Mesendoderm (in vitro differentiated cells): ENCODE measurements around the gene RABEP2. TPM values are rescaled to one million over a fixed set of nuclear protein-coding genes. Genes with fewer than 3 reads are reported as not detected.
A peak's percentile ranks its signal among the peaks of the same experiment; 100 is the strongest.

ENCODE experiments used
- DNase-seq: peaks from one replicate; pipeline ENCODE4 v3.0.0; 2013
- H2AK5ac ChIP-seq: 2 replicates; pipeline ENCODE4 v1.6.1; 2013; ENCODE audit warnings: low read length, inconsistent platforms
- H2BK120ac ChIP-seq: 2 replicates; pipeline ENCODE4 v1.6.1; 2013; ENCODE audit warnings: low read depth, mild to moderate bottlenecking, low read length, moderate library complexity, mixed read lengths
- H2BK15ac ChIP-seq: replicated peaks from 2 replicates; pipeline ENCODE4 v1.6.1; 2013; ENCODE audit warnings: low read depth, mild to moderate bottlenecking, moderate library complexity
- H2BK5ac ChIP-seq: 2 replicates; pipeline ENCODE4 v1.6.1; 2013; ENCODE audit warnings: low read length, inconsistent platforms
- H3K18ac ChIP-seq: 2 replicates; pipeline ENCODE4 v1.6.1; 2013; ENCODE audit warnings: mild to moderate bottlenecking, low read length, mixed read lengths
- H3K23ac ChIP-seq: one replicate; pipeline ENCODE4 v1.6.1; 2013; ENCODE audit warnings: low read length
- H3K27ac ChIP-seq: 2 replicates; pipeline ENCODE4 v1.5.1; 2013; ENCODE audit warnings: low read depth, mild to moderate bottlenecking, inconsistent platforms, low read length, moderate library complexity
- H3K27me3 ChIP-seq: 2 replicates; pipeline ENCODE4 v1.6.1; 2013; ENCODE audit warnings: low read length, control low read depth, mild to moderate bottlenecking, inconsistent platforms; ENCODE audit not compliant: insufficient read depth, poor library complexity
- H3K36me3 ChIP-seq: 2 replicates; pipeline ENCODE4 v1.6.1; 2013; ENCODE audit warnings: low read length, inconsistent platforms; ENCODE audit not compliant: control insufficient read depth, insufficient read depth
- H3K4ac ChIP-seq: one replicate; pipeline ENCODE4 v1.6.1; 2013; ENCODE audit warnings: low read depth, mild to moderate bottlenecking, low read length, moderate library complexity
- H3K4me1 ChIP-seq: 2 replicates; pipeline ENCODE4 v1.6.1; 2013; ENCODE audit warnings: low read depth, low read length, inconsistent platforms; ENCODE audit not compliant: control insufficient read depth
- H3K4me2 ChIP-seq: 2 replicates; pipeline ENCODE4 v1.6.1; 2013; ENCODE audit warnings: low read length
- H3K4me3 ChIP-seq: 2 replicates; pipeline ENCODE4 v1.5.1; 2013; ENCODE audit warnings: mild to moderate bottlenecking, low read length
- H3K56ac ChIP-seq: one replicate; pipeline ENCODE4 v1.6.1; 2013; ENCODE audit warnings: low read length
- H3K79me1 ChIP-seq: 2 replicates; pipeline ENCODE4 v1.6.1; 2013; ENCODE audit warnings: low read length, inconsistent platforms
- H3K79me2 ChIP-seq: 2 replicates; pipeline ENCODE4 v1.6.1; 2013; ENCODE audit warnings: mild to moderate bottlenecking, low read length; ENCODE audit not compliant: control insufficient read depth, insufficient read depth
- H3K9ac ChIP-seq: 2 replicates; pipeline ENCODE4 v1.6.1; 2013; ENCODE audit warnings: low read length, inconsistent platforms
- H4K5ac ChIP-seq: one replicate; pipeline ENCODE4 v1.6.1; 2013; ENCODE audit warnings: low read length
- H4K8ac ChIP-seq: one replicate; pipeline ENCODE4 v1.6.1; 2013; ENCODE audit warnings: low read depth, mild to moderate bottlenecking, control low read depth, low read length, moderate library complexity
- WGBS: extraction: QIAGEN DNeasy Blood & Tissue Kit; methylation state at CpG from one replicate; pipeline ENCODE4 v1.1.7; 2013; ENCODE audit warnings: low lambda C conversion rate, missing lambda C conversion rate; ENCODE audit not compliant: insufficient coverage; ENCODE audit errors: extremely low coverage; 5-methylcytosine and 5-hydroxymethylcytosine counted together
- small RNA-seq: library from polyadenylated mRNA; stranded (forward); fragments of <200 nt; extraction: miRNeasy Mini kit (QIAGEN cat#:217004); gene quantifications from one replicate; pipeline ENCODE3, GENCODE V24; 2013; ENCODE audit not compliant: insufficient read depth

The RABEP2 gene

DNA sequence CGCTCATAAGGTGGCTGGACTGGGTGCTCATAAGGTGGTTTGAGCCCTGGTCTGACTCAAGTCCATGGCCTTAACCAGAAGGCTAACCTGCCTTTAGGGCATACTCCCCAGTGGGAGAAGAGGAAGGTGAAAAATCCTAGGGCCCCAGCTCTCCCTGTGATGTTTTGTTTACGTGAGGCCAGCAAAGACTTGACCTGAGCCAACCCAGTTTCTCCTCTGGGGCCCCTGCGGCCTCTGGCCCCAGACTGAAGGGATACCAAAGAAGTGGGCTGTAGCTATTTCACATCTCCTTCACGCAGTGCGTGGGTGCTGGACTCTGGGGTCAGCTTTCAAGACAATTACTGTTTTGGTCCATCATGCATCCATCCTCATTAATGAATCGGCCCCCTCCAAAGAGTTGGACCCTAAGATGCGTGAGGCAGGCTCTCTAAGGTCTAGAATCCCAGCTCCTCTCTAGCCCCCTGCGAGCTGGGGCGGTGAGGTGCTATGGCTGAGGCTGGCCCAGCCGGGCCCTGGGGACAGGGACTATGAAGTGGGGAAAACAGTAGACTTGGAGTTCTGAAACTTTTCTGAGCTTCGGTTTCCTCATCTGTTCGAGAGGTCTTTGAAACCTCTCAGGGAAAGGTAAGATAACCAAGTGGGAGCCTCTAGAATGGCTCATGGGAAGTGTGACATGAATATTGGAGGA, 59.9 kb downstream of the RABEP2 start:
- no peak for DNase-seq
- Histone ChIP-seq H2BK120ac (no peak overlapping the region), H3K4me3 (no peak overlapping the region), H2BK5ac (no peak overlapping the region), H3K4me1 (no peaks in the 10 kb centered on the region), H3K4ac (no peak overlapping the region), H3K36me3 (peaks cover 9% of the 10 kb centered on the region), H3K23ac (no peak overlapping the region), H3K27ac (no peak overlapping the region), H3K4me2 (no peak overlapping the region), H2AK5ac (no peak overlapping the region), H3K56ac (peak overlapping the region; percentile 99), H3K27me3 (no peaks in the 10 kb centered on the region), H3K9ac (peak overlapping the region; percentile 94), H4K8ac (no peak overlapping the region), H2BK15ac (no peak overlapping the region), H4K5ac (no peak overlapping the region), H3K18ac (no peak overlapping the region), H3K79me1 (peaks cover 14% of the 10 kb centered on the region), H3K79me2 (peaks cover 17% of the 10 kb centered on the region)
- no CpG with 5 or more reads among the region's 12 CpGs for WGBS

- no peak overlapping the region for H4K5ac ChIP-seq
- DNase-seq: no peak
- no peak overlapping the region for H2AK5ac ChIP-seq
- H3K27me3 ChIP-seq: no peaks in the 10 kb centered on the region
- H3K4me3 ChIP-seq: peak overlapping the region; percentile 99
- no peak overlapping the region for H3K23ac ChIP-seq
- H3K36me3 ChIP-seq: peaks cover 3% of the 10 kb centered on the region
- H2BK120ac ChIP-seq: no peak overlapping the region
- H3K27ac ChIP-seq: peak overlapping the region; percentile 95
- H2BK15ac ChIP-seq: no peak overlapping the region
- peak overlapping the region; percentile 99 for H3K56ac ChIP-seq
- H3K9ac ChIP-seq: peak overlapping the region; percentile 94
- WGBS: no CpG with 5 or more reads among the region's 42 CpGs
- peak overlapping the region; percentile 91 for H4K8ac ChIP-seq
- H3K4ac ChIP-seq: peak overlapping the region; percentile 46
- peak overlapping the region; percentile 82 for H3K4me2 ChIP-seq
- H3K18ac ChIP-seq: peak overlapping the region; percentile 65
- peaks cover 14% of the 10 kb centered on the region for H3K79me1 ChIP-seq
- no peak overlapping the region for H2BK5ac ChIP-seq
- peaks cover 17% of the 10 kb centered on the region for H3K79me2 ChIP-seq
- H3K4me1 ChIP-seq: no peaks in the 10 kb centered on the region
Observed at GRCh38 chr16:28863929-28864793, 60.9 kb downstream of the RABEP2 start.

DNA sequence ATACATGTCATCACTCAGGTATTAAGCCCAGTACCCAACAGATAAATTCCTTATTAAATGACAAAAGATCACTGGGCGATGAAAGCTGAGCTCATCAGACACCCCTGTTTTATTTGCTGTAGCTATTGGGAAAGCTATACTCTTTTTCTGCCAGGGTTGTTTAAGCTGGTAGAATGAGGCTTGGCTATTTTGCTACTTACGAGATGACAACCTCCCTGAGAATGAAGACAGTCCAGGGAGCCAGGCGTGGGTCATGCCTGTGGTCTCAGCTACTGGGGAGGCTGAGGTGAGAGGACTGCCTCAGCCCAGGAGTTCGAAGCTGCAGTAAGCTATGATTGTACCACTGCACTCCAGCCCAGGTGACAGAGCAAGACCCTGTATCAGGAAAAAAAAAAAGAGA, 65.7 kb downstream of the RABEP2 start:
- no peak overlapping the region for H3K56ac ChIP-seq
- H3K4me1 ChIP-seq: no peaks in the 10 kb centered on the region
- WGBS: no CpG with 5 or more reads among the region's 4 CpGs
- no peak overlapping the region for H3K4me2 ChIP-seq
- H2AK5ac ChIP-seq: no peak overlapping the region
- H3K9ac ChIP-seq: no peak overlapping the region
- H3K27me3 ChIP-seq: no peaks in the 10 kb centered on the region
- no peak overlapping the region for H2BK120ac ChIP-seq
- no peak overlapping the region for H3K27ac ChIP-seq
- no peaks in the 10 kb centered on the region for H3K36me3 ChIP-seq
- H2BK15ac ChIP-seq: no peak overlapping the region
- no peak overlapping the region for H3K4me3 ChIP-seq
- H4K8ac ChIP-seq: no peak overlapping the region
- H2BK5ac ChIP-seq: no peak overlapping the region
- no peak overlapping the region for H4K5ac ChIP-seq
- H3K4ac ChIP-seq: no peak overlapping the region
- no peak overlapping the region for H3K18ac ChIP-seq
- peaks cover 2% of the 10 kb centered on the region for H3K79me1 ChIP-seq
- H3K79me2 ChIP-seq: peaks cover 4% of the 10 kb centered on the region
- DNase-seq: no peak
- no peak overlapping the region for H3K23ac ChIP-seq

DNA sequence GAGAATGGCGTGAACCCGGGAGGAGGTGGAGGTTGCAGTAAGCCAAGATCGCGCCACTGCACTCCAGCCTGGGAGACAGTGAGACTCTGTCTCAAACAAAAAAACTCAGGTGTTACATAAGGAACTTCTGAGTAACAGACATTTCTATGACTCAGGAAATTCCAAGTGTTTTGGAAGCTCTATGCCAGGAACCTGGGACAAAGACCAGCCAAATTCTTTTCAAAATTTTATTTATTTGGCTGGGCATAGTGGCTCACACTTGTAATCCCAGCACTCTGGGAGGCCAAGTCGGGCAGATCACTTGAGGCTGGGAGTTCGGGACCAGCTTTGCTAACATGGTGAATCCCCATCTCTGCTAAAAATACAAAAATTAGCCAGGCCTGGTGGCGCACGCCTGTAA, 66.6 kb downstream of the RABEP2 start:
- Histone ChIP-seq H2BK5ac (no peak overlapping the region), H2BK15ac (no peak overlapping the region), H3K27ac (no peak overlapping the region), H3K4me3 (no peak overlapping the region), H3K27me3 (no peaks in the 10 kb centered on the region), H3K36me3 (no peaks in the 10 kb centered on the region), H3K79me2 (no peaks in the 10 kb centered on the region), H3K4ac (no peak overlapping the region), H3K4me2 (no peak overlapping the region), H3K56ac (no peak overlapping the region), H3K9ac (no peak overlapping the region), H3K4me1 (no peaks in the 10 kb centered on the region), H3K79me1 (no peaks in the 10 kb centered on the region), H2AK5ac (no peak overlapping the region), H3K23ac (no peak overlapping the region), H3K18ac (no peak overlapping the region), H4K8ac (no peak overlapping the region), H4K5ac (no peak overlapping the region), H2BK120ac (no peak overlapping the region)
- DNase-seq: no peak
- no CpG with 5 or more reads among the region's 8 CpGs for WGBS

Small RNA genes lying within 50 kb of the gene (small RNA-seq; reads per million reads assigned to genes)
- gene RF00416: not detected
